ENCODE data around the gene C22orf23. TPM values are rescaled to one million over a fixed set of nuclear protein-coding genes. Genes with fewer than 3 reads are reported as not detected.

C22orf23 gene
- not detected for total RNA-seq

DNA sequence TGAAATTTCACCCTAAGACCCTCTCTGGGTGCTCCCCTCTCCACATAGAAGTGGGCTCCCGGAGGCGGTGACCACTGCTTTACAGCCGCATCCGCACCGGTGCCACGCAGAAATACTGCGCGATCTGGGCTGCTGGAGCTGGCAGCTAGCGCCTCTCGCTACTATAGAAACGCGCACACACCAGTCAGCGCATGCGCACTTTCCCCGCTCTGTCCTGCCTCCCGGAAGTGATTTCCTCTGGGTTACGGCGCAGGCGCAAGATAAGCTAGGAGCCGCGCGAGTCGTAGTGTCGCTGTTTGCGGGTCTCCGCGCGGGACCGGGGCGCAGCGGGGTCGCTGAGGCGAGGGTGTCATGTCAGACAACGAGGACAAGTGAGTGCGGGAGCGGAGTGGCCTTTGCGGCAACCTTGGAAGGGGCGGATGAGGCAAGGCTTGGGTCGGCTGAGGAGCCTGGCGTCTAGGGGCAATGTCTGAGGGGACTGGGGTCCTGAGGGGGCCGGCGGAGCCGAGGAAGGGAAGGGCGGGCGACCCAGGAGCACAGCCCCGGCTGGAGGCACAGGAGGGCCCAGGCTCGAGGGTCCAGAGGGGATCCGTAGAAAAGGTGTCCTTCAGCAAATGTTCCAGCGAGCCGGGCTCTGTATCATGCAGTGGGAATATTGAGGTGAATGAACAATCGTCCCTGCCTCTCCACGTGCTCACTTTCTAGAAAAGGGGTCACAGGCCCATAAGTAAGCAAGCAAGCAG lies at the start of gene C22orf23, which contains the start of gene POLR2F:
C22orf23 (minus strand) TSS at position 165 of the 743 bp plus-strand sequence. CDS start 452 bp downstream, outside the sequence.
POLR2F (plus strand) TSS at position 263 of the 743 bp plus-strand sequence; CDS start at position 352, 89 bp downstream.
- ChIA-PET POLR2A (interaction anchor here (0.5 to 1.3 kb wide), 3 partner anchors 48 to 1361 kb away, joined by 3 to 4 read pairs (median 3); partner anchors contain the start of gene MICALL1), CTCF (interaction anchor here (1.0 to 2.7 kb wide), 8 partner anchors 9 to 136 kb away, joined by 3 to 31 read pairs (median 4); partner anchors contain the start of gene MICALL1)
- TF ChIP-seq, protein P1, sequence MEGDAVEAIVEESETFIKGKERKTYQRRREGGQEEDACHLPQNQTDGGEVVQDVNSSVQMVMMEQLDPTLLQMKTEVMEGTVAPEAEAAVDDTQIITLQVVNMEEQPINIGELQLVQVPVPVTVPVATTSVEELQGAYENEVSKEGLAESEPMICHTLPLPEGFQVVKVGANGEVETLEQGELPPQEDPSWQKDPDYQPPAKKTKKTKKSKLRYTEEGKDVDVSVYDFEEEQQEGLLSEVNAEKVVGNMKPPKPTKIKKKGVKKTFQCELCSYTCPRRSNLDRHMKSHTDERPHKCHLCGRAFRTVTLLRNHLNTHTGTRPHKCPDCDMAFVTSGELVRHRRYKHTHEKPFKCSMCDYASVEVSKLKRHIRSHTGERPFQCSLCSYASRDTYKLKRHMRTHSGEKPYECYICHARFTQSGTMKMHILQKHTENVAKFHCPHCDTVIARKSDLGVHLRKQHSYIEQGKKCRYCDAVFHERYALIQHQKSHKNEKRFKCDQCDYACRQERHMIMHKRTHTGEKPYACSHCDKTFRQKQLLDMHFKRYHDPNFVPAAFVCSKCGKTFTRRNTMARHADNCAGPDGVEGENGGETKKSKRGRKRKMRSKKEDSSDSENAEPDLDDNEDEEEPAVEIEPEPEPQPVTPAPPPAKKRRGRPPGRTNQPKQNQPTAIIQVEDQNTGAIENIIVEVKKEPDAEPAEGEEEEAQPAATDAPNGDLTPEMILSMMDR (IDR thresholded peaks at IDR 0.05), result no peak
- H3K4me3 Mint-ChIP-seq, result peak within 1 kb of the TSS; percentile 97
- ATAC-seq, result peak; percentile 96
- peaks cover 18% of the 10 kb centered on the region for H3K36me3 Mint-ChIP-seq (ENCODE audit: low read depth)
- intact Hi-C loops (cut with micrococcal nuclease), result no loop called here
- peaks cover 30% of the 10 kb centered on the region for H3K4me1 Mint-ChIP-seq (ENCODE audit: low read depth)
- DNase-seq, result peak; percentile 98
- H3K27me3 Mint-ChIP-seq, result peaks cover 14% of the 10 kb centered on the region
- no peaks in the 10 kb centered on the region for H3K9me3 Mint-ChIP-seq
- peak within 1 kb of the TSS; percentile 97 for H3K27ac Mint-ChIP-seq

DNA sequence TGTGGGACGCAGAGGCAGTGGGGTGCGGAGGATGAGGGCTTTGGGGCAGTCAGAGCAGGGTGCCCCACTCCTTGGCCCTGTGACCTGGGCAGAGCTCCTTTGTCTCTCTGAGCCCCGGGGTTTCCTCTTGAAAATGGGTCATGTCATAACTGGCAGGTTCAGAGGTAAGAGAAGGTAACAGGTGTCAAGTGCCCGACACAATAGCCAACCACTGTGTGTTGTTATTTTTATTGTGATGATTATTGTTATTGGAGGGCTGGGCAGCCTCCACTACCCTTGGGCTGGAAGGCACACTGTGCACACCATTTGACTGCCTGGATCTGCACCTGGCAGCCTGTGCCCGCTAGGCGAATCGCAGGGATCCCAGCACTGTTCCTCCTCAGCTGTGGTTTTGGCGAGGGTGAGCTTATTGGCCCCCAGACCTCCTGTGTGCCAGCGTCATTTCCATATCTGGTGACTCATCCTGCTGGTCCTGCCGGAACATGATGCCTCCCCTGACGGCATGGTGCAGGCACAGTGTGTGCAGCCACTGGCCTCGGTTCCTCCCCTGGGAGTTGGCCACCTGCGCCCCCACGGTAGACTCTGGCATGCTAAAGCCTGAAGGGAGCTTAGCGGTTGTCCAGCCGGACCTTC lies 46.4 kb upstream of the C22orf23 start:
- Mint-ChIP-seq H3K27ac (no peak overlapping the region), H3K36me3 (ENCODE audit: low read depth) (no peaks in the 10 kb centered on the region), H3K9me3 (no peaks in the 10 kb centered on the region), H3K4me3 (no peak overlapping the region), H3K4me1 (ENCODE audit: low read depth) (peaks cover 21% of the 10 kb centered on the region), H3K27me3 (no peaks in the 10 kb centered on the region)
- ATAC-seq (no peak), DNase-seq (peak; percentile 14)
- ChIA-PET POLR2A (interaction anchor here (0.7 kb wide), 1 partner anchor 8 kb away, joined by 3 read pairs; no protein-coding TSS in a partner anchor), CTCF (interaction anchor here (1.2 kb wide), 1 partner anchor 52 kb away, joined by 3 read pairs; no protein-coding TSS in a partner anchor)
- TF ChIP-seq, protein P1 (IDR thresholded peaks at IDR 0.05), result no peak
- intact Hi-C loops (cut with micrococcal nuclease), result no loop called here

DNA sequence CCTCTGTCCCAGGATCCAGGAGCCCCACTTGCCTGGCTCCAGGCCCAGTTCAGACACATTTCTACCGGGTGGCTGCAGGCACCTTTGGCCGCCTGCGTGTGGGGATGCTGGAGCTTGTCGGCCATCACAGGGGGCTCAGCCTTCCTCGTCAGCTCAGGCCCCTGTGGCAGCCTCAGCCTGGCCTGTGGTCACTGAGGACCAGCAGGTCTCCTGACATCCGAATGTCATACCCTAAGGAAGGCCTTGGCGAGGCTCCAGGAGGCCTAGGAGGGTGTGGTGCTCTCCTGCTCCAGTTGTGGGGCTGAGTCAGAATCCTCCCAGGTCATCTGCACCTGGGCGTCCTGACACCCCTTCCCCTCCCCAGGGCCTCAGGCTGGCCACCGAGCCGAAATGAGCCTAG lies 45.8 kb upstream of the C22orf23 start:
- H3K4me1 Mint-ChIP-seq (ENCODE audit: low read depth), result peaks cover 22% of the 10 kb centered on the region

DNA sequence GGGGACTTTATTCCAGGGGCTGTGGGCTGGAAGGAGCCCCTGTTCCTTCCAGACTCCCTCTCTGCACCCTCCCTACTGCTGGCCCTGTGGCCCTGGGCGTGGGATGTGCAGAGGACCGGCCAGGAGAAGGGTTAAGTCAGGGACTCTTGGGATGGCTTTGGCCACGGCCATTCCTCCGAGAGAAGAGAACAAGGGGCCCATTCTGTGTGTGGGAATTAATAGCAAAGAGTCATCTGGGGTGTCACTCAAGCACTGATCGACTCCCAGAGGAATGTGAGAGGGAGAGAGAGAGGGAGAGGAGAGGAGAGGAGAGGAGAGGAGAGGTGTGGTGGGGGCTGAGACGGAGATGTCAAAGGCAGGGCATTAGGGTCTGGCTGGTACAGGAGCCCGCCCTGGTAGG lies 45.1 kb upstream of the C22orf23 start:
- CTCF ChIA-PET, result no interaction called here
- no peaks in the 10 kb centered on the region for H3K9me3 Mint-ChIP-seq
- no peak for DNase-seq
- TF ChIP-seq, protein P1 (IDR thresholded peaks at IDR 0.05), result no peak
- H3K4me3 Mint-ChIP-seq, result no peak overlapping the region
- intact Hi-C loops (cut with micrococcal nuclease), result no loop called here
- POLR2A ChIA-PET, result no interaction called here
- no peaks in the 10 kb centered on the region for H3K36me3 Mint-ChIP-seq (ENCODE audit: low read depth)
- H3K27ac Mint-ChIP-seq, result no peak overlapping the region
- no peak for ATAC-seq
- no peaks in the 10 kb centered on the region for H3K27me3 Mint-ChIP-seq
- peaks cover 25% of the 10 kb centered on the region for H3K4me1 Mint-ChIP-seq (ENCODE audit: low read depth)

More for the DNA sequence above, 45.8 kb upstream of the C22orf23 start:
- intact Hi-C loops (cut with micrococcal nuclease), result no loop called here
- TF ChIP-seq, protein P1 (IDR thresholded peaks at IDR 0.05), result no peak
- no peaks in the 10 kb centered on the region for H3K36me3 Mint-ChIP-seq (ENCODE audit: low read depth)
- H3K9me3 Mint-ChIP-seq, result no peaks in the 10 kb centered on the region
- no peak overlapping the region for H3K27ac Mint-ChIP-seq
- no peak overlapping the region for H3K4me3 Mint-ChIP-seq
- no peak for DNase-seq
- no peak for ATAC-seq
- no peaks in the 10 kb centered on the region for H3K27me3 Mint-ChIP-seq
- POLR2A ChIA-PET, result no interaction called here
- CTCF ChIA-PET, result no interaction called here

All from activated CD8-positive, alpha-beta T cell treated with anti-CD3 and anti-CD28 coated beads for 36 hours (primary cell).